IMR-90 (cell line): ENCODE results near the gene SHISA6. TPM values are rescaled to one million over a fixed set of nuclear protein-coding genes. Genes with fewer than 3 reads are reported as not detected.

Experiments
- ATAC-seq: fragments of 200-7000 bp; cut with Tn5 transposase; 2 replicates; pipeline ENCODE4 v1.9.1; 2020; ENCODE audit warnings: low read depth, mild to moderate bottlenecking, moderate library complexity
- BruUV-seq: library from RNA; stranded (reverse); fragments of 400-500 nt; replicated peaks from 2 replicates; lab custom pipeline; 2021; lab: Mats Ljungman, UMichigan
- CTCF ChIA-PET: fragments of 300-600 bp; formaldehyde crosslinking; extraction: SDS; loops from one replicate; lab custom pipeline; 2021; ENCODE audit warnings: antibody characterized with exemption; lab: Yijun Ruan, JAX
- POLR2A ChIA-PET: fragments of 300-600 bp; sonication (Branson Sonifier 250); formaldehyde crosslinking; loops from one replicate; lab custom pipeline; 2022; ENCODE audit warnings: antibody characterized with exemption; ENCODE audit not compliant: unreplicated experiment; lab: Charles Lee
- DNase-seq: peaks from one replicate; pipeline ENCODE4 v3.0.0; 2013
- H2AFZ ChIP-seq: replicated peaks from 2 replicates; pipeline ENCODE3; 2013; ENCODE audit warnings: low read length, mild to moderate bottlenecking; ENCODE audit not compliant: poor library complexity
- H2AK5ac ChIP-seq: 2 replicates; pipeline ENCODE4 v1.6.1; 2013; ENCODE audit warnings: low read depth, low read length, inconsistent platforms
- H2AK9ac ChIP-seq: replicated peaks from 2 replicates; pipeline ENCODE3; 2013; ENCODE audit warnings: mild to moderate bottlenecking, low read depth, low read length, moderate library complexity; ENCODE audit not compliant: poor library complexity
- H2BK120ac ChIP-seq: 2 replicates; pipeline ENCODE4 v1.6.1; 2013; ENCODE audit warnings: low read depth, low read length, inconsistent platforms
- H2BK15ac ChIP-seq: 3 replicates; pipeline ENCODE4 v1.6.1; 2013; ENCODE audit warnings: low read depth, low read length, inconsistent platforms
- H2BK20ac ChIP-seq: 2 replicates; pipeline ENCODE4 v1.6.1; 2013; ENCODE audit warnings: low read depth, mild to moderate bottlenecking, inconsistent platforms, low read length, moderate library complexity
- H2BK5ac ChIP-seq: 2 replicates; pipeline ENCODE4 v1.6.1; 2013; ENCODE audit warnings: mild to moderate bottlenecking, low read depth, low read length, inconsistent platforms; ENCODE audit not compliant: poor library complexity, severe bottlenecking
- H3K14ac ChIP-seq: replicated peaks from 2 replicates; pipeline ENCODE4 v1.6.1; 2013; ENCODE audit warnings: low read depth, low read length, inconsistent platforms
- H3K18ac ChIP-seq: 2 replicates; pipeline ENCODE4 v1.6.1; 2013; ENCODE audit warnings: low read depth, low read length, control low read depth
- H3K23ac ChIP-seq: 2 replicates; pipeline ENCODE4 v1.6.1; 2013; ENCODE audit warnings: low read depth, low read length, inconsistent platforms
- H3K27ac ChIP-seq: 2 replicates; pipeline ENCODE4 v1.5.1; 2013; ENCODE audit warnings: mild to moderate bottlenecking, control low read depth, low read length; ENCODE audit not compliant: insufficient read depth
- H3K27me3 ChIP-seq: 2 replicates; pipeline ENCODE4 v1.6.1; 2013; ENCODE audit warnings: low read length; ENCODE audit not compliant: control insufficient read depth, insufficient read depth
- H3K36me3 ChIP-seq: 2 replicates; pipeline ENCODE4 v1.6.1; 2013; ENCODE audit warnings: low read length, mixed read lengths; ENCODE audit not compliant: control insufficient read depth, insufficient read depth
- H3K4ac ChIP-seq: 2 replicates; pipeline ENCODE4 v1.6.1; 2013; ENCODE audit warnings: low read depth, low read length, inconsistent platforms
- H3K4me1 ChIP-seq: 2 replicates; pipeline ENCODE4 v1.6.1; 2013; ENCODE audit warnings: low read length, mixed read lengths; ENCODE audit not compliant: control insufficient read depth, insufficient read depth
- H3K4me2 ChIP-seq: 2 replicates; pipeline ENCODE4 v1.6.1; 2013; ENCODE audit warnings: low read depth, mild to moderate bottlenecking, control low read depth, low read length, moderate library complexity
- H3K4me3 ChIP-seq: 2 replicates; pipeline ENCODE4 v1.5.1; 2013; ENCODE audit warnings: low read depth, mild to moderate bottlenecking, control low read depth, low read length, moderate library complexity; ENCODE audit not compliant: insufficient read depth
- H3K56ac ChIP-seq: 2 replicates; pipeline ENCODE4 v1.6.1; 2013; ENCODE audit warnings: low read length, inconsistent platforms; ENCODE audit not compliant: insufficient read depth; ENCODE audit errors: extremely low read depth
- H3K79me1 ChIP-seq, 2 experiments: 2 replicates each; pipeline ENCODE4 v1.6.1; 2013; ENCODE audit warnings: low read length in 2 of 2, inconsistent platforms in 1 of 2, low read depth in 1 of 2
- H3K9ac ChIP-seq: 2 replicates; pipeline ENCODE4 v1.6.1; 2013; ENCODE audit warnings: low read depth, low read length, control low read depth
- H3K9me1 ChIP-seq: 2 replicates; pipeline ENCODE4 v1.6.1; 2013; ENCODE audit warnings: low read length, inconsistent platforms; ENCODE audit not compliant: insufficient read depth
- H3K9me3 ChIP-seq: 2 replicates; pipeline ENCODE4 v1.6.1; 2013; ENCODE audit warnings: low read length; ENCODE audit not compliant: control insufficient read depth, insufficient read depth
- H4K20me1 ChIP-seq: 2 replicates; pipeline ENCODE4 v1.6.1; 2013; ENCODE audit warnings: low read length, inconsistent platforms; ENCODE audit not compliant: insufficient read depth
- H4K5ac ChIP-seq: 2 replicates; pipeline ENCODE4 v1.6.1; 2013; ENCODE audit warnings: mild to moderate bottlenecking, low read depth, low read length, control low read depth
- H4K8ac ChIP-seq, 2 experiments: 2 replicates each; pipeline ENCODE4 v1.6.1; 2013; ENCODE audit warnings: low read depth in 2 of 2, low read length in 2 of 2, control low read depth in 1 of 2, inconsistent platforms in 1 of 2
- H4K91ac ChIP-seq: 2 replicates; pipeline ENCODE4 v1.6.1; 2013; ENCODE audit warnings: low read depth, low read length, inconsistent platforms; ENCODE audit not compliant: insufficient read depth
- BHLHE40 ChIP-seq: fragments of 150-350 bp; IDR thresholded peaks from 2 replicates; pipeline ENCODE4 v1.6.1; 2016; ENCODE audit warnings: mild to moderate bottlenecking, low read depth, low read length
- CEBPB ChIP-seq: IDR thresholded peaks from 2 replicates; pipeline ENCODE4 v1.6.1; 2012; ENCODE audit warnings: low read depth, low read length, improper control_type of control experiment
- CHD1 ChIP-seq: IDR thresholded peaks from 2 replicates; pipeline ENCODE4 v1.6.1; 2012; ENCODE audit warnings: low read depth, low read length, improper control_type of control experiment
- CTCF ChIP-seq: conservative IDR thresholded peaks from 2 replicates; pipeline ENCODE4 v1.5.1; 2012; ENCODE audit warnings: mild to moderate bottlenecking, low read depth, low read length, improper control_type of control experiment
- ELK1 ChIP-seq: fragments of 150-350 bp; IDR thresholded peaks from 2 replicates; pipeline ENCODE4 v1.6.1; 2016; ENCODE audit warnings: low read depth, mild to moderate bottlenecking, low read length, moderate library complexity, borderline replicate concordance
- FOS ChIP-seq: fragments of 150-350 bp; IDR thresholded peaks from 2 replicates; pipeline ENCODE4 v1.6.1; 2016; ENCODE audit warnings: low read depth, low read length
- MAFK ChIP-seq: IDR thresholded peaks from 2 replicates; pipeline ENCODE4 v1.6.1; 2012; ENCODE audit warnings: low read depth, low read length, improper control_type of control experiment
- MAZ ChIP-seq: IDR thresholded peaks from 2 replicates; pipeline ENCODE4 v1.6.1; 2012; ENCODE audit warnings: low read depth, mild to moderate bottlenecking, low read length, improper control_type of control experiment, moderate library complexity, borderline replicate concordance
- MXI1 ChIP-seq: IDR thresholded peaks from 2 replicates; pipeline ENCODE4 v1.6.1; 2012; ENCODE audit warnings: low read depth, mild to moderate bottlenecking, low read length, moderate library complexity, borderline replicate concordance
- NFE2L2 ChIP-seq: fragments of 150-350 bp; IDR thresholded peaks from 2 replicates; pipeline ENCODE4 v1.6.1; 2016; ENCODE audit warnings: low read depth, mild to moderate bottlenecking, low read length
- POLR2A ChIP-seq: IDR thresholded peaks from 2 replicates; pipeline ENCODE4 v1.6.1; 2012; ENCODE audit warnings: mild to moderate bottlenecking, low read depth, low read length
- RAD21 ChIP-seq: IDR thresholded peaks from 2 replicates; pipeline ENCODE4 v1.6.1; 2012; ENCODE audit warnings: low read length, improper control_type of control experiment
- RFX5 ChIP-seq: IDR thresholded peaks from 2 replicates; pipeline ENCODE4 v1.8.0; 2012; ENCODE audit warnings: low read depth, mild to moderate bottlenecking, low read length, moderate library complexity
- SMC3 ChIP-seq: fragments of 150-350 bp; IDR thresholded peaks from 2 replicates; pipeline ENCODE4 v1.6.1; 2016; ENCODE audit warnings: low read depth, mild to moderate bottlenecking, antibody characterized with exemption, low read length, moderate library complexity
- USF2 ChIP-seq: fragments of 150-350 bp; IDR thresholded peaks from 2 replicates; pipeline ENCODE4 v1.6.1; 2017; ENCODE audit warnings: mild to moderate bottlenecking, antibody characterized with exemption, low read length, low read depth
- WGBS, 2 experiments: methylation state at CpG; one replicate each; pipeline versions ENCODE4 v1.1.5 to v1.1.7; 2013; ENCODE audit warnings: missing lambda C conversion rate in 2 of 2; ENCODE audit not compliant: insufficient read length in 1 of 2; ENCODE audit errors: extremely low coverage in 2 of 2; 5-methylcytosine and 5-hydroxymethylcytosine counted together
- dilution Hi-C: fragments of 300-500 bp; cut with HindIII; formaldehyde crosslinking; loops from one replicate; pipeline ENCODE4 v1.14.3; 2018; ENCODE audit warnings: low sequenced_read_pairs; ENCODE audit not compliant: unreplicated experiment
- in situ Hi-C: fragments of 300-500 bp; cut with MboI; formaldehyde crosslinking; loops from 3 replicates; pipeline ENCODE4 v1.14.3; 2019; ENCODE audit warnings: low sequenced_read_pairs, inconsistent platforms, mixed read lengths
- intact Hi-C: fragments of 100-400 bp; cut with micrococcal nuclease; formaldehyde crosslinking; loops from 2 replicates; pipeline ENCODE4 v1.10.0; 2022
- polyA plus RNA-seq, 3 experiments: library from polyadenylated mRNA; depleted of rRNA; stranded (reverse); fragments of >200 nt; gene quantifications; 2 replicates each; pipeline ENCODE4 v1.2.3, GENCODE V29; 2012; ENCODE audit warnings: low replicate concordance in 1 of 3
- total RNA-seq: library from RNA; depleted of rRNA; stranded (reverse); fragments of >200 nt; gene quantifications from 2 replicates; pipeline ENCODE4 v1.2.3, GENCODE V29; 2012

SHISA6 gene
- total and polyA plus RNA-seq, 2 of the 4 experiments (the other 2 are of a cell fraction): not detected

- intact Hi-C loops: no loop called here
- no peak overlapping the region for H2BK5ac ChIP-seq
- no peak overlapping the region for H3K56ac ChIP-seq
- H2AK9ac ChIP-seq: no peak overlapping the region
- ATAC-seq: no peak
- no peak overlapping the region for H4K91ac ChIP-seq
- H3K27ac ChIP-seq: no peak overlapping the region
- H2BK120ac ChIP-seq: no peak overlapping the region
- H3K4me3 ChIP-seq: no peak overlapping the region
- H2AK5ac ChIP-seq: no peak overlapping the region
- DNase-seq: no peak
- no peak overlapping the region for H2BK20ac ChIP-seq
- H4K8ac ChIP-seq: no peak overlapping the region
- H3K18ac ChIP-seq: no peak overlapping the region
- no peak overlapping the region for H3K23ac ChIP-seq
- no peak overlapping the region for H3K4ac ChIP-seq
- BruUV-seq: no TSS peak
- no peak overlapping the region for H3K9ac ChIP-seq
- H3K79me1 ChIP-seq: no peaks in the 10 kb centered on the region
- no peaks in the 10 kb centered on the region for H4K20me1 ChIP-seq
- H2BK15ac ChIP-seq: no peak overlapping the region
- no peaks in the 10 kb centered on the region for H3K27me3 ChIP-seq
- TF ChIP-seq BHLHE40 (no peak), NFE2L2 (no peak), USF2 (no peak), CEBPB (no peak), CTCF (no peak), CHD1 (no peak), MXI1 (no peak), RAD21 (no peak), RFX5 (no peak), SMC3 (no peak), MAZ (no peak), FOS (no peak), MAFK (no peak), POLR2A (no peak), ELK1 (no peak)
- H3K36me3 ChIP-seq: no peaks in the 10 kb centered on the region
- dilution Hi-C loops: no loop called here
- 67% methylated on average over 1 of the region's 5 CpGs; no CpG with 5 or more reads in 1 of the 2 experiments for WGBS, 2 experiments
- H3K9me3 ChIP-seq: peaks cover 23% of the 10 kb centered on the region
- no peak overlapping the region for H3K14ac ChIP-seq
- ChIA-PET CTCF (no interaction called here), POLR2A (no interaction called here)
- H2AFZ ChIP-seq: no peak overlapping the region
- no peaks in the 10 kb centered on the region for H3K9me1 ChIP-seq
- in situ Hi-C loops: no loop called here
- H3K4me2 ChIP-seq: no peak overlapping the region
- no peak overlapping the region for H4K5ac ChIP-seq
- no peaks in the 10 kb centered on the region for H3K4me1 ChIP-seq
Measured at GRCh38 chr17:11538366-11538765, 297.4 kb downstream of the SHISA6 start.
